ENCODE results near the gene GRIK1. TPM values are rescaled to one million over a fixed set of nuclear protein-coding genes. Genes with fewer than 3 reads are reported as not detected.

The GRIK1 gene
- total RNA-seq, 1 donor from 2014 or later = not detected

DNA sequence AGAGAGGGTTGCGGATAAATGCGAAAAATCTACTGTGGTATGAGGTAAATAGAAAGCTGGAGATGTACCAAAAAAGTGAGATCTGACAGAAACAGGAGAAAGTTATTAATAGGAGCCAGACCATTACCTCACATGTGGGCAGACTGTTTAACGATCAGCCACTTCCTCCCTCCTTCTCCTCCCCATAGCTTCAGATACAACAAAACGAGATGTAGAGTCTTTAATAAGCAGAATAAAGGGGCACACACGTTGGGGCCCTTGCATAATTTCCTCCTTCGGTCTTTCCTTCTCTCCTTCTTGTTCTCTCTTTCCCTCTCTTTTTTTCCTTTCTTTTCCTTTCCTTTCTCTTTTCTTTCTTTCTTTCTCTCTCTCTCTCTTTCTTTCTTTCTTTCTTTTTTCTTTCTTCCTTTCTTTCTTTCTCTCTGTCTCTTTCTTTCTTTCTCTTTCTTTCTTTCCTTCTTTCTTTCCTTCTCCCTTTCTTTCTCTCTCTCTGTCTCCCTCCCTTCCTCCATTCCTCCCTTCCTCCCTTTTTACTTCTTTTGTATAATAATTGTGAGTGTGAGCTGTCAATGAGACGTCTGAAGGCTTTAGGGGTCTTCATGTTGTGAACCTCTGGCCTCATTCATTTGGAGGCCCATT, 242.1 kb downstream of the GRIK1 start:
- H3K36me3 Mint-ChIP-seq (ENCODE audit: low read depth, unreplicated experiment) = no peaks in the 10 kb centered on the region
- TF ChIP-seq, protein P1, sequence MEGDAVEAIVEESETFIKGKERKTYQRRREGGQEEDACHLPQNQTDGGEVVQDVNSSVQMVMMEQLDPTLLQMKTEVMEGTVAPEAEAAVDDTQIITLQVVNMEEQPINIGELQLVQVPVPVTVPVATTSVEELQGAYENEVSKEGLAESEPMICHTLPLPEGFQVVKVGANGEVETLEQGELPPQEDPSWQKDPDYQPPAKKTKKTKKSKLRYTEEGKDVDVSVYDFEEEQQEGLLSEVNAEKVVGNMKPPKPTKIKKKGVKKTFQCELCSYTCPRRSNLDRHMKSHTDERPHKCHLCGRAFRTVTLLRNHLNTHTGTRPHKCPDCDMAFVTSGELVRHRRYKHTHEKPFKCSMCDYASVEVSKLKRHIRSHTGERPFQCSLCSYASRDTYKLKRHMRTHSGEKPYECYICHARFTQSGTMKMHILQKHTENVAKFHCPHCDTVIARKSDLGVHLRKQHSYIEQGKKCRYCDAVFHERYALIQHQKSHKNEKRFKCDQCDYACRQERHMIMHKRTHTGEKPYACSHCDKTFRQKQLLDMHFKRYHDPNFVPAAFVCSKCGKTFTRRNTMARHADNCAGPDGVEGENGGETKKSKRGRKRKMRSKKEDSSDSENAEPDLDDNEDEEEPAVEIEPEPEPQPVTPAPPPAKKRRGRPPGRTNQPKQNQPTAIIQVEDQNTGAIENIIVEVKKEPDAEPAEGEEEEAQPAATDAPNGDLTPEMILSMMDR (IDR thresholded peaks at IDR 0.05; ENCODE audit: unreplicated experiment) = no peak
- H3K27ac Mint-ChIP-seq (ENCODE audit: unreplicated experiment) = no peak overlapping the region
- H3K4me1 Mint-ChIP-seq (ENCODE audit: unreplicated experiment) = no peaks in the 10 kb centered on the region
- DNase-seq (ENCODE audit: low spot score) = no peak
- H3K27me3 Mint-ChIP-seq (ENCODE audit: unreplicated experiment) = peaks cover 2% of the 10 kb centered on the region
- no peak overlapping the region for H3K4me3 Mint-ChIP-seq (ENCODE audit: unreplicated experiment)
- no peaks in the 10 kb centered on the region for H3K9me3 Mint-ChIP-seq (ENCODE audit: unreplicated experiment)

DNA sequence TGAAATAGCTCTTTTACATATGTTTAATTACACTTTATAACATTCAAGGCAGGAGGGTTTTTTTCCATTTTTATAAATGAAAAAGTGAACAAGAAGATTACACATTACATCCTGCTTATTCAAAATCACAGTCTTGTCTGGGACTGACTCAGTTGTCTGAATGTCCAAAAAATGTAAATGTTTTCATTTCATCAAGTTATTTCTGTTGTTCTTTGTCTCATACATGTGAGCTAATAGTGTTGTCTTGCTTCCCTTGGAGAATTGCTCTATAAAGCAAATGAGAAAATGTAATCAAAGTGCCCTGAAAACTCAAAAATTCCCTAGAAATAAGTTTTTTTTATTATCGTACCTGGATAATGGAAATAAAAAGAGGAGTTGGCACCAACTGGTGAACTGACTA, 242.9 kb downstream of the GRIK1 start:
- Mint-ChIP-seq H3K27ac (ENCODE audit: unreplicated experiment) (no peak overlapping the region), H3K27me3 (ENCODE audit: unreplicated experiment) (peaks cover 2% of the 10 kb centered on the region), H3K4me3 (ENCODE audit: unreplicated experiment) (no peak overlapping the region), H3K4me1 (ENCODE audit: unreplicated experiment) (no peaks in the 10 kb centered on the region), H3K9me3 (ENCODE audit: unreplicated experiment) (no peaks in the 10 kb centered on the region), H3K36me3 (ENCODE audit: low read depth, unreplicated experiment) (no peaks in the 10 kb centered on the region)
- no peak for DNase-seq (ENCODE audit: low spot score)
- TF ChIP-seq, protein P1 (IDR thresholded peaks at IDR 0.05; ENCODE audit: unreplicated experiment) = no peak

- no peak for DNase-seq (ENCODE audit: low spot score)
- Mint-ChIP-seq H3K36me3 (ENCODE audit: low read depth, unreplicated experiment) (no peaks in the 10 kb centered on the region), H3K4me1 (ENCODE audit: unreplicated experiment) (no peaks in the 10 kb centered on the region), H3K9me3 (ENCODE audit: unreplicated experiment) (no peaks in the 10 kb centered on the region), H3K27me3 (ENCODE audit: unreplicated experiment) (no peaks in the 10 kb centered on the region), H3K27ac (ENCODE audit: unreplicated experiment) (no peak overlapping the region), H3K4me3 (ENCODE audit: unreplicated experiment) (no peak overlapping the region)
- TF ChIP-seq, protein P1 (IDR thresholded peaks at IDR 0.05; ENCODE audit: unreplicated experiment) = no peak
These were observed 247.9 kb downstream of the GRIK1 start for GRCh38 chr21:29691616-29692491.

DNA sequence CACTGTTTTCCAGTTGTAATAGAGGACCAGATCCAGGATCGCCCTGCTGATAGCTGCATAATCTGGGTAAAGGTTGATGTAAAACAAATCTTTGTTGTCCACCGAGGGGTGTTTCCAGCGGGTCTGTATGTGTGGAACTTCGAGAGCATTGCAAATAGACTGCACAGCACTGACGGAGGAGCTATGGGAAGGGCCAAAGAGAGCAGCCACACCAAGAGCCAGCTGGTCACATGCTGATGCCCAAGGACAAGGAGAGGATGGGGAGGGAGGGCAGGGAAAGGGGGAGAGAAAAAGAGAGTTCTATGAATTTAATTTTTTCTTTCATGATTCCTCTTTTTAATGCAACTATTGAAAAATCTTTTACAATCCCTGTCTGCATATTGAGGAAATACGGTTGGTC, 250.0 kb downstream of the GRIK1 start:
- DNase-seq (ENCODE audit: low spot score) = no peak
- Mint-ChIP-seq H3K9me3 (ENCODE audit: unreplicated experiment) (no peaks in the 10 kb centered on the region), H3K4me1 (ENCODE audit: unreplicated experiment) (no peaks in the 10 kb centered on the region), H3K36me3 (ENCODE audit: low read depth, unreplicated experiment) (no peaks in the 10 kb centered on the region), H3K4me3 (ENCODE audit: unreplicated experiment) (no peak overlapping the region), H3K27ac (ENCODE audit: unreplicated experiment) (no peak overlapping the region), H3K27me3 (ENCODE audit: unreplicated experiment) (no peaks in the 10 kb centered on the region)
- TF ChIP-seq, protein P1 (IDR thresholded peaks at IDR 0.05; ENCODE audit: unreplicated experiment) = no peak

- no peaks in the 10 kb centered on the region for H3K9me3 Mint-ChIP-seq (ENCODE audit: unreplicated experiment)
- DNase-seq (ENCODE audit: low spot score) = no peak
- H3K4me3 Mint-ChIP-seq (ENCODE audit: unreplicated experiment) = no peak overlapping the region
- TF ChIP-seq, protein P1 (IDR thresholded peaks at IDR 0.05; ENCODE audit: unreplicated experiment) = no peak
- no peak overlapping the region for H3K27ac Mint-ChIP-seq (ENCODE audit: unreplicated experiment)
- no peaks in the 10 kb centered on the region for H3K27me3 Mint-ChIP-seq (ENCODE audit: unreplicated experiment)
- no peaks in the 10 kb centered on the region for H3K4me1 Mint-ChIP-seq (ENCODE audit: unreplicated experiment)
- no peaks in the 10 kb centered on the region for H3K36me3 Mint-ChIP-seq (ENCODE audit: low read depth, unreplicated experiment)
These were observed 255.7 kb downstream of the GRIK1 start for GRCh38 chr21:29684106-29684505.
